Naive thymus-derived CD4-positive, alpha-beta T cell (primary cell): Measurements from ENCODE around the gene POFUT1. TPM values are rescaled to one million over a fixed set of nuclear protein-coding genes. Genes with fewer than 3 reads are reported as not detected.
A peak's percentile ranks its signal among the peaks of the same experiment; 100 is the strongest.

ENCODE experiments used
- ATAC-seq: fragments of 150-1000 bp; cut with Tn5 transposase; 2 replicates; pipeline ENCODE4 v1.10.0; 2021; ENCODE audit warnings: mild to moderate bottlenecking, moderate library complexity
- CTCF ChIA-PET: fragments of 350-600 bp; sonication (Branson Sonifier 250); formaldehyde crosslinking; loops from one replicate; lab custom pipeline; 2021; ENCODE audit warnings: antibody characterized with exemption; lab: Charles Lee
- POLR2A ChIA-PET: fragments of 350-600 bp; sonication (Branson Sonifier 250); formaldehyde crosslinking; loops from one replicate; lab custom pipeline; 2021; ENCODE audit warnings: antibody characterized with exemption, inconsistent platforms; lab: Charles Lee
- DNase-seq, 9 donors: peaks; one replicate each; pipeline versions ENCODE4 v3.0.0 to v3.0.0-alpha.2; 2020 to 2022; ENCODE audit warnings: mixed read lengths in 1 of 9
- H3K27ac ChIP-seq: one replicate; pipeline ENCODE4 v1.7.0; 2013; ENCODE audit warnings: mild to moderate bottlenecking, low read depth, low read length, moderate library complexity
- H3K27me3 ChIP-seq, 2 donors: one replicate each; pipeline ENCODE4 v1.7.0; 2013; ENCODE audit warnings: low read length in 2 of 2, mild to moderate bottlenecking in 2 of 2, moderate library complexity in 2 of 2; ENCODE audit not compliant: control insufficient read depth in 2 of 2, insufficient read depth in 2 of 2
- H3K36me3 ChIP-seq, 3 experiments: 1 replicate in 2 of 3; 2 replicates in 1 of 3; pipeline ENCODE4 v1.7.0; 2013; ENCODE audit warnings: low read length in 3 of 3, mild to moderate bottlenecking in 3 of 3, moderate library complexity in 1 of 3; ENCODE audit not compliant: insufficient read depth in 3 of 3, control insufficient read depth in 2 of 3
- H3K4me1 ChIP-seq, 2 donors: one replicate each; pipeline ENCODE4 v1.7.0; 2013; ENCODE audit warnings: low read length in 2 of 2, mild to moderate bottlenecking in 2 of 2, moderate library complexity in 1 of 2; ENCODE audit not compliant: control insufficient read depth in 2 of 2, insufficient read depth in 2 of 2
- H3K4me3 ChIP-seq: 2 replicates; pipeline ENCODE4 v1.7.0; 2013; ENCODE audit warnings: mild to moderate bottlenecking, low read length
- H3K9me3 ChIP-seq, 3 experiments: 1 replicate in 2 of 3; 2 replicates in 1 of 3; pipeline ENCODE4 v1.7.0; 2013; ENCODE audit warnings: low read length in 3 of 3; ENCODE audit not compliant: control insufficient read depth in 2 of 3
- H3K27ac Mint-ChIP-seq, 9 donors: one replicate each; pipeline ENCODE4 v1.8.0; 2020 to 2022; ENCODE audit warnings: mixed read lengths in 9 of 9, mild to moderate bottlenecking in 8 of 9, moderate library complexity in 5 of 9, inconsistent platforms in 2 of 9
- H3K27me3 Mint-ChIP-seq, 5 donors: one replicate each; pipeline ENCODE4 v1.8.0; 2021 to 2022; ENCODE audit warnings: mixed read lengths in 5 of 5, mild to moderate bottlenecking in 1 of 5
- H3K36me3 Mint-ChIP-seq, 5 donors: one replicate each; pipeline ENCODE4 v1.8.0; 2020 to 2022; ENCODE audit warnings: mixed read lengths in 5 of 5, mild to moderate bottlenecking in 3 of 5, inconsistent platforms in 1 of 5
- H3K4me1 Mint-ChIP-seq, 7 donors: one replicate each; pipeline ENCODE4 v1.8.0; 2020 to 2022; ENCODE audit warnings: mixed read lengths in 7 of 7, mild to moderate bottlenecking in 3 of 7, inconsistent platforms in 1 of 7
- H3K4me3 Mint-ChIP-seq, 10 donors: one replicate each; pipeline ENCODE4 v1.8.0; 2020 to 2022; ENCODE audit warnings: mild to moderate bottlenecking in 10 of 10, mixed read lengths in 10 of 10, moderate library complexity in 6 of 10, inconsistent platforms in 2 of 10
- H3K9me3 Mint-ChIP-seq, 11 donors: one replicate each; pipeline ENCODE4 v1.8.0; 2020 to 2022; ENCODE audit warnings: mixed read lengths in 11 of 11, mild to moderate bottlenecking in 4 of 11, inconsistent platforms in 1 of 11, moderate library complexity in 1 of 11
- intact Hi-C, 2 donors: fragments of 100-400 bp; cut with micrococcal nuclease; formaldehyde crosslinking; loops; one replicate each; pipeline ENCODE4 v1.15.1; 2023
- polyA plus RNA-seq, 2 donors: library from polyadenylated mRNA; unstranded; fragments of 300-500 nt; fragmentation: Illumina TruSeq; gene quantifications; one replicate each; pipeline ENCODE4 v1.2.3, GENCODE V29; 2021
- total RNA-seq, 6 experiments: library from RNA in 5 of 6; stranded (reverse) in 5 of 6; gene quantifications; 1 replicate in 5 of 6; 2 replicates in 1 of 6; pipeline ENCODE4 v1.2.3 and lab custom pipeline; 2021 to 2026

The POFUT1 gene
- total and polyA plus RNA-seq, 7 experiments from 2014 or later: 12.5 to 32.2 (median 18.0) TPM

DNA sequence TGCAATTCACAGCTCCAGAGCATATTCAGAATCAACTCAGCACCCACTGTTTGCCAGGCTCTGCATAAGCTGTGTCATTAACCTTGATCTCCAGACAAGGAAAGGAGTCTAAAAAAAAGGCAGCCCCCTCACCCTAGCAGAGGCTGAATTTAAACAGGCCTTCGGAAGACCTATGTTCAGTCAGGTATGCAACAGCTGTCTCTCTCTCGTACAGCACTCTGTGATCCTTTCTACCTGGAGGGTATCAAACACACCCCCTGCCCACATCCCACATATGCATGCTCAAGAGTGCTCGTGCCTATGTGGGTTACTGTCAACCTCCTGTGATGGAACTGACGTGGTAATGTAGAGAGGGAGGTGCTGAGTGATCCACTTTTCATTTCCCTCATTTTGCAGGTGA lies 8.7 kb upstream of the POFUT1 start:
- no peaks in the 10 kb centered on the region for H3K9me3 Mint-ChIP-seq
- no peak overlapping the region for H3K4me3 ChIP-seq
- peaks cover 0 to 45% (median 9%) of the 10 kb centered on the region in 5 donors for H3K36me3 Mint-ChIP-seq
- POLR2A ChIA-PET: interaction anchor here (0.6 to 0.7 kb wide), 2 partner anchors 10 to 118 kb away, joined by 3 read pairs; no protein-coding TSS in a partner anchor
- CTCF ChIA-PET: no interaction called here
- peaks cover 22 to 47% (median 29%) of the 10 kb centered on the region in 7 donors for H3K4me1 Mint-ChIP-seq
- no peak overlapping the region for H3K4me3 Mint-ChIP-seq
- H3K27ac Mint-ChIP-seq: peak overlapping the region in 3 of 9 donors; percentile 22 to 40 (median 30)
- intact Hi-C loops: no loop called here
- no peaks in the 10 kb centered on the region for H3K9me3 ChIP-seq
- H3K27me3 Mint-ChIP-seq: no peaks in the 10 kb centered on the region
- no peaks in the 10 kb centered on the region for H3K27me3 ChIP-seq
- peaks cover 4 to 5% of the 10 kb centered on the region in 2 donors for H3K4me1 ChIP-seq
- peaks cover 13 to 73% (median 13%) of the 10 kb centered on the region in 3 experiments for H3K36me3 ChIP-seq
- no peak overlapping the region for H3K27ac ChIP-seq
- DNase-seq (no peak), ATAC-seq (no peak)

DNA sequence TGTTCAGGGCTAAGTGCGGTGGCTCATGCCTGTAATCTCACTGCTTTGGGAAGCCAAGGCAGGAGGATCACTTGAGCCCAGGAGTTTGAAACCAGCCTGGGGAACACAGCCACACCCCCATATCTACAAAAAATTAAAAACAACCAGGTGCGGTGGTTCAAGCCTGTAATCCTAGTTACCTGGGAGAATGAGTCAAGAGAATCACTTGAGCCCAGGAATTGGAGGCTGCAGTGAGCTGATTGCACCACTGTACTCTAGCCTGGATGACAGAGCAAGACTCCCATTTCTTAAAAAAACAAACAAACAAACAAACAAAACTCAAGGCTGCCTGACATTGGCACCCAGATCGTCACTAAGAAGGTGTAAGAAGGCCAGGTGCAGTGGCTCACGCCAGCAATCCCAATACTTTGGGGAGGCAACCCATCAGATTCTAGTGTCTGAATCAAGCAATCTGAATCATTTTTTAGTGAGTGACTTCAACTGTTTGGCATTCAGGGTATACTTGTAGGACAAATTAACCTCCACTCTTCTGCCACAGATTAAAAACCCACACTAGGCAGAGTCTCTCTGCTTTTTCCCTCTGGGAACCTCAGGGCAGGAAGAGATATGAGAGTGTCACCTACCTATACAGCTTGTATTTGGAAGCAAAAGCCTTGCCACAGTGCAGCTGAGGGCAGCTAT lies 6.2 kb upstream of the POFUT1 start:
- H3K4me3 Mint-ChIP-seq: no peak overlapping the region
- no peaks in the 10 kb centered on the region for H3K27me3 Mint-ChIP-seq
- H3K27me3 ChIP-seq: no peaks in the 10 kb centered on the region
- ChIA-PET CTCF (no interaction called here), POLR2A (no interaction called here)
- no peak for ATAC-seq
- no peak overlapping the region for H3K4me3 ChIP-seq
- H3K27ac Mint-ChIP-seq: peak overlapping the region in 3 of 9 donors; percentile 17 to 81 (median 42)
- H3K4me1 Mint-ChIP-seq: peaks cover 42 to 64% (median 53%) of the 10 kb centered on the region in 7 donors
- intact Hi-C loops: loop anchor here in 1 of 2 donors (10.0 kb wide), 1 partner anchor 533 kb away; no protein-coding TSS in a partner anchor
- DNase-seq: no peak
- H3K36me3 Mint-ChIP-seq: peaks cover 0 to 25% (median 5%) of the 10 kb centered on the region in 5 donors
- peaks cover 13 to 59% (median 13%) of the 10 kb centered on the region in 3 experiments for H3K36me3 ChIP-seq
- no peaks in the 10 kb centered on the region for H3K9me3 ChIP-seq
- H3K4me1 ChIP-seq: peaks cover 18 to 24% of the 10 kb centered on the region in 2 donors
- no peaks in the 10 kb centered on the region for H3K9me3 Mint-ChIP-seq
- H3K27ac ChIP-seq: no peak overlapping the region

DNA sequence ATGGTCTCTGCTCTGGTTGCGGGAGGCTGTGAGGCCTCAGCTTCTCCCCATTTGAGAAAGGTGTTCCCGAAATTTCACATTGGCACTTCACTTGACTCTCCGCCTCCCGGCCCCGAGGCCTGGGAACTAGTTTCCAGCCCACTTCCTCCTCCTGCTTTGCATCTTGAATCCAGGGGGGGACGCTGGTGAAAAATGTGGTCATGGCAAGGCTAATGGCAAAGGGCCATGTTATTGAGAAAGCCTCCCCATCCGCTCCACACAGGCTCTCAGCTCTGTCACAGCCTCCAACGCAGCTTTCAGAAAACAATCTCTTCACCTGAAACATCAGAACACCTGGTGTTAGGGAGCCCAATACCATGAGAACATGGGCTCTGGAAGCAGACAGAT lies 5.7 kb upstream of the POFUT1 start:
- ATAC-seq (no peak), DNase-seq (no peak)
- H3K4me1 ChIP-seq: peaks cover 23 to 29% of the 10 kb centered on the region in 2 donors
- Mint-ChIP-seq H3K4me3 (no peak overlapping the region), H3K27me3 (no peaks in the 10 kb centered on the region), H3K9me3 (peaks cover 0 to 2% (median 0%) of the 10 kb centered on the region in 11 donors), H3K4me1 (peaks cover 47 to 69% (median 58%) of the 10 kb centered on the region in 7 donors), H3K27ac (peak overlapping the region in 6 of 9 donors; percentile 12 to 70 (median 59)), H3K36me3 (peaks cover 0 to 22% (median 5%) of the 10 kb centered on the region in 5 donors)
- H3K4me3 ChIP-seq: no peak overlapping the region
- H3K27ac ChIP-seq: no peak overlapping the region
- intact Hi-C loops: loop anchor here in 1 of 2 donors (10.0 kb wide), 1 partner anchor 533 kb away; no protein-coding TSS in a partner anchor
- ChIA-PET CTCF (no interaction called here), POLR2A (no interaction called here)
- H3K27me3 ChIP-seq: no peaks in the 10 kb centered on the region
- H3K36me3 ChIP-seq: peaks cover 13 to 55% (median 13%) of the 10 kb centered on the region in 3 experiments
- H3K9me3 ChIP-seq: no peaks in the 10 kb centered on the region

DNA sequence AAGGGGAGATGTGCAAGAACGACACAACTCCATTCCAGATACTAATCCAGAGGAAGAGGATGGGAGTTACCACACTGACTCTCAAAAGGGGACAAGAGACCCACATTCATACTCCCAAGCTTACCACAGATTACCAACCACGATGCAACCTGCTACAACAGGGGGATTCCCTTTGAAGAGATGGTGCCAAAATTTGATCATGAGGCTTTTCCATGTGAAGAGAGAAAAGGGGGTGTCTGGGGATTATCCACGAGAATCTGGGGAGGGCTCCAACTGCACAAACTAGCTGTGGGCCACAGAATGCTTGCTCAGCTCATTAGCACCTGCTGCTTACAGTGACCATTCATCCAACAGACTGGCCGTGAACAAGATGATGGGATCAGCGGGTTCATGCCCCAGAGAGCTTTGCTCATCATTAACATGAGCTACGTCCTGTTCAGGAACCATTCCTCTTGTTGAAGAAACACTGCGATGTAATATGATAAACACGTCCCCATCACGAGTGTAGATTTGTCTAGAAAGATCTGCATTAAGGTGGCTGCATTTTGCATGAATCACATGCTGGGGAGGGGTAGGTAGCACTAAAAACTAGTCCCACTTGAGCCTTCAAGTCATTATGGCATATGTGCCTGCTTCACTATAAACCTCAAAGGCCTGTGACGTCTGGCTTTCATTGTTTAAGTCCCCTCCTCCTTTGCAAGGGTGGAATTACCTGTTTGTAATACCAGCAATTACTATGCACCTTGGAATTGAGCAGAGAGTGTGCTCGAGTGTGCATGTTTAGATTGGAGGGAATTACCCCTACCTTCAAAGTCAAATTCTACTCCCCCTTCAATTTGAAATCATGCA lies 4.1 kb upstream of the POFUT1 start:
- Mint-ChIP-seq H3K36me3 (peaks cover 0 to 15% (median 0%) of the 10 kb centered on the region in 5 donors), H3K9me3 (peaks cover 0 to 2% (median 0%) of the 10 kb centered on the region in 11 donors), H3K27ac (peak overlapping the region in 8 of 9 donors; percentile 36 to 95 (median 68)), H3K27me3 (no peaks in the 10 kb centered on the region), H3K4me3 (peak overlapping the region in 3 of 10 donors; percentile 54 to 96 (median 59)), H3K4me1 (peaks cover 54 to 71% (median 63%) of the 10 kb centered on the region in 7 donors)
- no peaks in the 10 kb centered on the region for H3K27me3 ChIP-seq
- H3K36me3 ChIP-seq: peaks cover 13 to 44% (median 13%) of the 10 kb centered on the region in 3 experiments
- peaks cover 28 to 35% of the 10 kb centered on the region in 2 donors for H3K4me1 ChIP-seq
- peak in 1 of 9 donors; percentile 26 for DNase-seq
- ChIA-PET CTCF (no interaction called here), POLR2A (interaction anchor here (1.2 kb wide), 1 partner anchor 13 kb away, joined by 4 read pairs; no protein-coding TSS in a partner anchor)
- no peak for ATAC-seq
- intact Hi-C loops: loop anchor here in 1 of 2 donors (10.0 kb wide), 1 partner anchor 531 kb away; no protein-coding TSS in a partner anchor
- peak overlapping the region; percentile 91 for H3K27ac ChIP-seq
- H3K9me3 ChIP-seq: no peaks in the 10 kb centered on the region
- H3K4me3 ChIP-seq: no peak overlapping the region

DNA sequence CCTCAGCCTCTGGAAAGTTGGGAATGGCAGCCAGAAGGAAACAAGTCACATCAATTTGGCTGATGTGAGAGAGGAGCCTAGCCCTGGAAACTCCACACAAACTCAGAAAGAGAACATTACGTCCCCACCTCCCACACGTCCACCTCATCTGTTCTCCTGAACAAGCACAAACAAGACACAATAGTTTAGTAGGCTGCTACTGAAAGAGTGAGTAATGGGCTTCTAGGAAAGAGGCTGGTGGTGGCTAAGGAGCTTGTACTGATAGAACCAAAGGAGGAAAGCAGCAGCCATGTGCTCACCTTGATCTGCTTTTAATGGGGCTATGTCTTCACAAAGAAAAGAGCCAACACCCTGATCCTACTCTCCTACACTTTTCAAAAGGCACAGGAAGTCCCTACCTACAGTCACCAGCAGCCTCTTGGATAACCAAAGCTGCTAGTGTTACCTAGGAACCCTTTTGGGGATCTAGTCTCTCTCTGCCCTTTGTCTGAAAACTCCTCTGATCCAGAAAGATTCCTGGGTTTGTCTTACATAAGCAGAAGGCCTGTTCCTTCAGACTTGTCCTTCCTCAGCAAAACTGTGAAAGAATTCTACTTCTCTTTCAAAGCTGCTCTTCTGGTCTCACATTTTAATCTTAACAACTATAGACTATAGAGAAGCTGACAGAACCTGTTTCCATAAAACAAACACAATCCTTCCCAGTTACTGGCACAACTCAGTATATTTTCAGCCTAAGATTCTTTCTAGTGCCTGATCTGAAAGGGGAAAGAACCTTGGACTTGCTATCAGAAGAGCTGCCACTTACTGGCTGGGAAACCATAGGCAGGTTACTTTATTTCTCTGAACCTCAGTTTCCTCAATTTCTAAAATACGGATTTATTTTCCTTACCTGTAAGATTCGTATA lies 3.2 kb upstream of the POFUT1 start:
- H3K9me3 Mint-ChIP-seq: peaks cover 0 to 2% (median 0%) of the 10 kb centered on the region in 11 donors
- Histone ChIP-seq H3K4me1 (peaks cover 29 to 35% of the 10 kb centered on the region in 2 donors), H3K9me3 (no peaks in the 10 kb centered on the region), H3K27me3 (no peaks in the 10 kb centered on the region), H3K4me3 (no peak overlapping the region), H3K27ac (peak overlapping the region; percentile 91), H3K36me3 (peaks cover 12 to 35% (median 13%) of the 10 kb centered on the region in 3 experiments)
- CTCF ChIA-PET: interaction anchor here (0.6 kb wide), 1 partner anchor 448 kb away, joined by 3 read pairs; no protein-coding TSS in a partner anchor
- ATAC-seq (no peak), DNase-seq (peak in 1 of 9 donors; percentile 70)
- H3K27me3 Mint-ChIP-seq: no peaks in the 10 kb centered on the region
- POLR2A ChIA-PET: interaction anchor here (1.2 kb wide), 1 partner anchor 14 kb away, joined by 4 read pairs; no protein-coding TSS in a partner anchor
- H3K4me3 Mint-ChIP-seq: peak overlapping the region in 5 of 10 donors; percentile 53 to 100 (median 92)
- intact Hi-C loops: loop anchor here in 1 of 2 donors (10.0 kb wide), 1 partner anchor 530 kb away; no protein-coding TSS in a partner anchor
- peak overlapping the region; percentile 9 to 95 (median 81) for H3K27ac Mint-ChIP-seq
- peaks cover 61 to 74% (median 67%) of the 10 kb centered on the region in 7 donors for H3K4me1 Mint-ChIP-seq
- H3K36me3 Mint-ChIP-seq: peaks cover 0 to 9% (median 0%) of the 10 kb centered on the region in 5 donors
